Measurements from ENCODE around the gene AP4E1.

DNA sequence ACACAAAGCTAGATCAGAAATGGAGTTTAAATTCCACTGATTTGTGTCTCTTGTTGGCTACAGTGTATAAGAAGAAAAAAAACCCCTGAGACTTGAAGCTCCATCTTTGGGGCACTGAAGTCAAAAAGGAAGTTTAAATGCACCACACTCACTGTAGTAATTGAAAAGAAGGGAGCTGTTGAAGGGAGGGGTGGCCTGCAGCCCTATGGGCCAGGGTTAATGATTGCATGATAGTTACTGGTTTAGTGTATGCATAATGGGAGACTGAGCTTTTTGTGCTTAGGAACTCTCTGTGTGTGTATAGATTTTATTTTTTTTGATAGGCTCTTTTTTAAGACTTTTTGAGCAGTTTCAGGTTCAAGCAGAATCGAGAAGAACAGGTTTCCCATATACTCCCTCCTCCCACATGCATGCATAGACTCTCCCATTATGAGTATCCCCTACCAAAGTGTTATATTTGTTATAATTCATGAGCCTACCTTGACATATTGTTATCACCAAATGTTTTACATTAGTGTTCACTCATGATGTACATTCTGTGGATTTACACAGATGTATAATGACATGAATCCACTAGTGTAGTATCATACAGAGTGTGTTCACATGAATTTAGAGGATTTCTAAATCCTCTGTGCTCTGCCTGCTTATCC is 98.0 kb downstream of the AP4E1 start:
- TF ChIP-seq, protein P1, sequence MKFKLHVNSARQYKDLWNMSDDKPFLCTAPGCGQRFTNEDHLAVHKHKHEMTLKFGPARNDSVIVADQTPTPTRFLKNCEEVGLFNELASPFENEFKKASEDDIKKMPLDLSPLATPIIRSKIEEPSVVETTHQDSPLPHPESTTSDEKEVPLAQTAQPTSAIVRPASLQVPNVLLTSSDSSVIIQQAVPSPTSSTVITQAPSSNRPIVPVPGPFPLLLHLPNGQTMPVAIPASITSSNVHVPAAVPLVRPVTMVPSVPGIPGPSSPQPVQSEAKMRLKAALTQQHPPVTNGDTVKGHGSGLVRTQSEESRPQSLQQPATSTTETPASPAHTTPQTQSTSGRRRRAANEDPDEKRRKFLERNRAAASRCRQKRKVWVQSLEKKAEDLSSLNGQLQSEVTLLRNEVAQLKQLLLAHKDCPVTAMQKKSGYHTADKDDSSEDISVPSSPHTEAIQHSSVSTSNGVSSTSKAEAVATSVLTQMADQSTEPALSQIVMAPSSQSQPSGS (tag by site-specific recombination; IDR thresholded peaks at IDR 0.05; ENCODE audit: low read depth), result no peak
- TF ChIP-seq, protein P2, sequence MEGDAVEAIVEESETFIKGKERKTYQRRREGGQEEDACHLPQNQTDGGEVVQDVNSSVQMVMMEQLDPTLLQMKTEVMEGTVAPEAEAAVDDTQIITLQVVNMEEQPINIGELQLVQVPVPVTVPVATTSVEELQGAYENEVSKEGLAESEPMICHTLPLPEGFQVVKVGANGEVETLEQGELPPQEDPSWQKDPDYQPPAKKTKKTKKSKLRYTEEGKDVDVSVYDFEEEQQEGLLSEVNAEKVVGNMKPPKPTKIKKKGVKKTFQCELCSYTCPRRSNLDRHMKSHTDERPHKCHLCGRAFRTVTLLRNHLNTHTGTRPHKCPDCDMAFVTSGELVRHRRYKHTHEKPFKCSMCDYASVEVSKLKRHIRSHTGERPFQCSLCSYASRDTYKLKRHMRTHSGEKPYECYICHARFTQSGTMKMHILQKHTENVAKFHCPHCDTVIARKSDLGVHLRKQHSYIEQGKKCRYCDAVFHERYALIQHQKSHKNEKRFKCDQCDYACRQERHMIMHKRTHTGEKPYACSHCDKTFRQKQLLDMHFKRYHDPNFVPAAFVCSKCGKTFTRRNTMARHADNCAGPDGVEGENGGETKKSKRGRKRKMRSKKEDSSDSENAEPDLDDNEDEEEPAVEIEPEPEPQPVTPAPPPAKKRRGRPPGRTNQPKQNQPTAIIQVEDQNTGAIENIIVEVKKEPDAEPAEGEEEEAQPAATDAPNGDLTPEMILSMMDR (tag by site-specific recombination; IDR thresholded peaks at IDR 0.05), result no peak
- TF ChIP-seq ZNF398 (tag by site-specific recombination; IDR thresholded peaks at IDR 0.05) (no peak), ZBTB1 (tag by site-specific recombination; IDR thresholded peaks at IDR 0.05) (no peak), SALL2 (tag by site-specific recombination; IDR thresholded peaks at IDR 0.05; ENCODE audit: borderline replicate concordance) (no peak), ZNF274 (IDR thresholded peaks at IDR 0.05; ENCODE audit: low read length) (no peak), ZNF274 (tag by site-specific recombination; IDR thresholded peaks at IDR 0.05; ENCODE audit: borderline replicate concordance) (no peak), SP3 (tag by site-specific recombination; IDR thresholded peaks at IDR 0.05) (no peak)
- TF ChIP-seq, protein P3, sequence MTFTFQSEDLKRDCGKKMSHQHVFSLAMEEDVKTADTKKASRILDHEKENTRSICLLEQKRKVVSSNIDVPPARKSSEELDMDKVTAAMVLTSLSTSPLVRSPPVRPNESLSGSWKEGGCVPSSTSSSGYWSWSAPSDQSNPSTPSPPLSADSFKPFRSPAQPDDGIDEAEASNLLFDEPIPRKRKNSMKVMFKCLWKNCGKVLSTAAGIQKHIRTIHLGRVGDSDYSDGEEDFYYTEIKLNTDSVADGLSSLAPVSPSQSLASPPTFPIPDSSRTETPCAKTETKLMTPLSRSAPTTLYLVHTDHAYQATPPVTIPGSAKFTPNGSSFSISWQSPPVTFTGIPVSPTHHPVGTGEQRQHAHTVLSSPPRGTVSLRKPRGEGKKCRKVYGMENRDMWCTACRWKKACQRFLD (tag by site-specific recombination; IDR thresholded peaks at IDR 0.05), result no peak
- TF ChIP-seq, protein P4, sequence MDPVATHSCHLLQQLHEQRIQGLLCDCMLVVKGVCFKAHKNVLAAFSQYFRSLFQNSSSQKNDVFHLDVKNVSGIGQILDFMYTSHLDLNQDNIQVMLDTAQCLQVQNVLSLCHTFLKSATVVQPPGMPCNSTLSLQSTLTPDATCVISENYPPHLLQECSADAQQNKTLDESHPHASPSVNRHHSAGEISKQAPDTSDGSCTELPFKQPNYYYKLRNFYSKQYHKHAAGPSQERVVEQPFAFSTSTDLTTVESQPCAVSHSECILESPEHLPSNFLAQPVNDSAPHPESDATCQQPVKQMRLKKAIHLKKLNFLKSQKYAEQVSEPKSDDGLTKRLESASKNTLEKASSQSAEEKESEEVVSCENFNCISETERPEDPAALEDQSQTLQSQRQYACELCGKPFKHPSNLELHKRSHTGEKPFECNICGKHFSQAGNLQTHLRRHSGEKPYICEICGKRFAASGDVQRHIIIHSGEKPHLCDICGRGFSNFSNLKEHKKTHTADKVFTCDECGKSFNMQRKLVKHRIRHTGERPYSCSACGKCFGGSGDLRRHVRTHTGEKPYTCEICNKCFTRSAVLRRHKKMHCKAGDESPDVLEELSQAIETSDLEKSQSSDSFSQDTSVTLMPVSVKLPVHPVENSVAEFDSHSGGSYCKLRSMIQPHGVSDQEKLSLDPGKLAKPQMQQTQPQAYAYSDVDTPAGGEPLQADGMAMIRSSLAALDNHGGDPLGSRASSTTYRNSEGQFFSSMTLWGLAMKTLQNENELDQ (tag by site-specific recombination; IDR thresholded peaks at IDR 0.05; ENCODE audit: low read depth), result no peak
